DMS53 treated with DMSO at 0.1 percent for 48 hours (cell line): ENCODE results near the gene TWSG1.
"Not testable (repeated sequence)": the region's sequence is repeated elsewhere in the genome, so short reads cannot be mapped to it uniquely, and the experiment has no call there.

Source experiments
- DNase-seq: peaks from one replicate; lab custom pipeline; 2025; ENCODE audit not compliant: unreplicated experiment; lab: John Stamatoyannopoulos, UW

Gene TWSG1

DNA sequence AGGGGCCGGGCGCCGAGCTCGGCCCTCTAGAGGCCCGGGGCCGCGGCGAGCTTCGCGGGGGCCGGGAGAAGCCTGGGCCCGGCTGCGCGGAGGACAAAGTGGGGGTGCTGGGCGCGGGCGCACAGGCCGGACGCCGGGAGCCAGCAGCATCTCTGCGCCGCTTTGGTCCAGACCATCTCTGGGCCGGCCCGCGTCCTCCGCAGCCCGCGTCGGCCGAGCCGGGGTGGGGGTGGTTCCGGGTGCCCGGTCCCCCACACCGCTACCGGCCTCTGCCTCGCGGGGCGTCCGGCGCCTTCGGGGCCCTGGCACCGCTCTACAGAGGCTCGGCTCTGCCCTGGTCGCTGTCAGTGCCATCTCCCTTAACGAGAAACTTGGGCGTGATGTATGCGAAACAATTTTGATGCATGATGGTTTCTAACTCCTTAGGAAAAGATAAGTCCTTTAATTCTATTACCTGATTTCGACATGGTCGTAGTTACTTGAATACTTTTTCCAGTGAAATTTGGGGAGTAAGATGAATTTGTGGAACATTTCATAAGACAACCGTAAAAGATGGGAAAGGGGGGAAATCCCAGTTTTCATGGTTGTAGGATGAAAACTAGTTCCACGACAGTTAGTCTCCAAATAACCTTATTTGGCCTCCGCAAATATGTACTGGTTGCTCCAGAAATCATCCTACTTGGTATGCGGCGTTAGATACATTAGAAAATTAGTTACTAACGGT, 562 bp downstream of the TWSG1 start:
- peak; percentile 66 for DNase-seq

- DNase-seq, result no peak
These were observed 1.1 kb downstream of the TWSG1 start for GRCh38 chr18:9335697-9336045.

- DNase-seq, result no peak
These were observed 2.3 kb downstream of the TWSG1 start for GRCh38 chr18:9336827-9337226.

GRCh38 chr18:9337873-9338272, 3.3 kb downstream of the TWSG1 start:
- DNase-seq, result peak; percentile 31

- DNase-seq, result no peak
These were observed 5.9 kb downstream of the TWSG1 start for GRCh38 chr18:9340472-9340871.

- DNase-seq, result no peak
These were observed 9.0 kb downstream of the TWSG1 start for GRCh38 chr18:9343577-9343976.

DNA sequence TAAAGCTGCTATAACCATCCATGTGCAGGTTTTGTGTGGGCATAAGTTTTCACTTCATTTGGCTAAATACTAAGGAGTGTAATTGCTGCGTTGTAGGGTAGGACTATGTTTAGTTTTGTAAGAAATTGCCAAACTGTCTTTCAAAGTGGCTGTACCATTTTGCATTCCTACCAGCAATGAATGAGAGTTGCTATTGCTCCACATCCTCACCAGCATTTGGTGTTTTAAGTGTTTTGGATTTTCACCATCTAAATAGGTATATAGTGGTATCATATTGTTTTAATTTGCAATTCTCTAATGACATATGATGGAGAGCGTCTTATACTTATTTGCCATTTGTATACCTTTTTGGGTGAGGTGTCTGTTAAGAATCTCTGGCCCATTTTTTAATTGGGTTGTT, 12.2 kb downstream of the TWSG1 start:
- DNase-seq, result no peak

DNA sequence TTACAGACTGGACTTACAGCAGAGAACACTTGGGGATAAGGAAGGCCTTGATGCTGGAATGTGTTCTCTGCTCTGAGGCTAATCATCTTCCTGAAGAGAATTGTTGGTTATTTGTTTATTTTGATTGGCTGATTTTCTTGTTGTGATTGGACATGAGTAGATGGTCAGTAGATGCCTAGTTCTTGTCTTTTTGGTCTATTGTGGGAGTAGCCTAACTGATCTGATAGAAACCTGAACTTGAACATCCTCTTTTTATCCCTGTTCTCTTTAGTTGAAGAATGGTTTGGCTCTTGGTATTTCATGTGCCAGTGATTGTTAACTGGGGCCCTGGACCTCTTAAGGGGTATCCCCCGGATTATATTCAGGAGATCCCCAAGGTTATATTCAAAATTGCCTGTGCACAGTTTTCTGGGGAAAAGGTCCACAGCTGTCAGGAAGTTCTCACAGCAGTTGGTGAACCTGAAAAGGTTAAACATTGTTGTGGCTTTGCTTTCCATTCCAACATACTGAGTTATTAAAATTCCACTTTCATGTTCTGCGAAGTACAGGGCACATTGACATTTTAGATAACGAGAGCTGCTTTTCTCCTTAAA, 13.6 kb downstream of the TWSG1 start:
- DNase-seq, result no peak

DNA sequence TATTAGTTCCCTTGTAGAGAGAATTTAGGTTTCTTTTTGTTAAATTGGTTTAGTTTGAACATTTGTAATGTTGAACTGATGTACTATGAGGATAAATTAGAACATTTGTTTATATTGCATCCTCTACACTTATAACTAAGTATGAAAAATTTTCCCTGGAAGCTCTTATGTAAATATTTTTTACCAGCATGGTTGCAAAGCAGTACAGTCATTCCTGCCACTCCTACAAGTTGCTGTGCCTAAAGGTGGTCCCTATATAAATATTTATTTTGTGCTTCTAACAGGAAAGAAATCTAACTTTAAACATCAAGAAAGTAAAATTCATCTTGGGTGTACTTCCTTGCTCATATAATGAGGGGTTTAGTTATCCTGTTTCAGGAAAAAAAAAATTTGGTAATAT, 14.2 kb downstream of the TWSG1 start:
- no peak for DNase-seq

- DNase-seq, result no peak
These were observed 19.0 kb downstream of the TWSG1 start for GRCh38 chr18:9353596-9353995.

DNA sequence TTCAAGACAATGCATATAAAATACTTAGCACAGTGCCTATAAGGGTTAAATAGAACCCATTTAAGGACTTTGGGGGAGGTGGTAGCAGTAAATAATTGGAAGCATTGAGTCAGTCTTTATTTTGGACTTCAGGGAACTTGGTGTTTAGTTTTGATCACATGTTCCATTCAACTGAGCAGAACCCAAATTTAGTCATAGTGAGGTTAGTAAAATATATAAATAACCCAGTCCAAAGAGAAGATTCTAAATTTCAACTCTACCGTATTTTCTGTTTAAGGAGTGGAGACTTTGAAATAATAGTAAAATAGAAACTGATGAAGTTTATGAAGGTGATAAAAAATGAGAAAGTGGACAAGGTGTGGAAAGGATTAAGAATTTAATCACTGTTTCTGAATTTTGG, 19.7 kb downstream of the TWSG1 start:
- DNase-seq, result no peak

DNA sequence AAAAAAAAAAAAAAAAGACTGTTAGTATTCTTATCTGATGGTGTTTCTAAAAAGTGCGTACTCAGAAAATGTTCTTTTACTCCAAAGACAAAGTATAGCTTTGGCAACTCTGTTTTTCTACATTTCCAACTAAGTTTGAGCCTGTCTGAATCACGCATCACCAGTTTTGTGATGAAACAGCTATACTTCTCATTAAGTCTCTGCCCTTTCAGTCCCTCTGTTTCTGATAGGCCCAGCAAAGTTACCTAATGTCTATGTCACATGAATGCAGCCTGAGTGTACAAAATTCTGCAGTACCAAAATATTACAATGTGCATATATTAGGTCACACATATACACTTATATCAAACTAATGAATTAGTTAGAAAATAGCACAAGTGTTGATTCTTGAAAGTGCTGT, 22.4 kb downstream of the TWSG1 start:
- DNase-seq, result no peak

GRCh38 chr18:9359796-9360195, 25.2 kb downstream of the TWSG1 start:
- no peak for DNase-seq

GRCh38 chr18:9361191-9361590, 26.6 kb downstream of the TWSG1 start:
- no peak for DNase-seq

DNA sequence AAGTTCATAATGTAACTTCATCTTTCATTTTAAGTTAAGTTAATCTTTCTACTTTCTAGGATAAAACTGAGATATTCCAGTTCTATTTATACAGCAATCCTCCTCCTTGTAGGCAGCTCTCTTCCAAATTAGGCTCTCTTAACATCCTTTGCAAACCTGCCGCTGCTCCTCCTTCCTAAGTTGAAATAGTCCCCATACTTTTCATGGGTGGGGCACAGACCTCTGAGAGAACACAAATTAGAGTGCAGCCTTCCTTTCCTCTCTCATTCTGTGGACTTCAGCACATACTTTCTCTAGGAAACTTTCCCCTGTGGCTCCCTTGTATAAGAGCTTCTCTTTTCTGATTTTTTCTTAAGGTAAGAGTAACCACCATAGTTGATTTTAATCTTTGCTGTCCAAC, 28.3 kb downstream of the TWSG1 start:
- no peak for DNase-seq

- DNase-seq, result no peak
These were observed 29.7 kb downstream of the TWSG1 start for GRCh38 chr18:9364242-9364641.

GRCh38 chr18:9365406-9365805, 30.8 kb downstream of the TWSG1 start:
- DNase-seq, result no peak

DNA sequence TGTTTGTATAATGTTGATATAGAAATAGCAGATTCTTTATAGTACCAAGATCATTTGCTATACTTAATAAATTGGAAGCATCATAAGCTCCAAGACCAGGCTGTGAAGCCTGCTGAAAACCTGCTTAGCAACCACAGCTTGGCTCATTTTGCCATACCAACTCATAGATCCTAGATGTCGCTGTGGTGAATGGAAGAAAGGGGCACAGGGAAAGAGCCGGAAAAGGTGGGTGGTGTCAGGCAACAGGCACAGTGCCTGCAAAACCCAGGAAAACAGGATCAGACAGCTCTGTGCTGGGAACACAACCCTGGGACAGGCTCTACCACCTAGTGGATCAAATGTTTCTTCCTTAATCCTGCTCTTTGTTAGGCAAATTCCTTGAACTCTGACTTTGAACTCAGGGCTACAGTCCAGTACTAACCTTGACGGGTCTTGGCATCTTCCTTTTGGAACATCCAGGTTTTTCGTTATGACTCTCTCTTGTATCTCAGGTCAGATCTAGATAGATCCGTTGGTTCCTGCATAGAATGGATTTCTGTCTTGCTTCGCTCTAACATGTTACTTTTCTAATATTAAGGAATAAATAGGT, 31.6 kb downstream of the TWSG1 start:
- no peak for DNase-seq

- DNase-seq, result not testable (repeated sequence)
These were observed 38.7 kb downstream of the TWSG1 start for GRCh38 chr18:9373254-9373653.

DNA sequence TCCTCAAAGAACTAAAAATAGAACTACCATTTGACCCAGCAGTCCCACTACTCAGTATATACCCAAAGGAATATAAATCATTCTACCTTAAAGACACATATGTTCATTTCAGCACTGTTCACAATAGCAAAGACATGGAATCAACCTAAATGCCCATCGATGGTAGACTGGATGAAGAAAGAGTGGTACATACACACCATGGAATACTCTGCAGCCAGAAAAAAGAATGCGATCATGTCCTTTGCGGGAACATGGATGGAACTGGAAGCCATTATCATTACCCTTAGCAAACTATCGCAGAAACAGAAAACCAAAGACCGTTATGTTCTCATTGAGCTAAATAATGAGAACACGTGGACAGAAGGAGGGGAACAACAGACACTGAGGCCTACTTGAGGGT, 44.5 kb downstream of the TWSG1 start:
- DNase-seq, result no peak

GRCh38 chr18:9380101-9380500, 45.5 kb downstream of the TWSG1 start:
- DNase-seq, result no peak

DNA sequence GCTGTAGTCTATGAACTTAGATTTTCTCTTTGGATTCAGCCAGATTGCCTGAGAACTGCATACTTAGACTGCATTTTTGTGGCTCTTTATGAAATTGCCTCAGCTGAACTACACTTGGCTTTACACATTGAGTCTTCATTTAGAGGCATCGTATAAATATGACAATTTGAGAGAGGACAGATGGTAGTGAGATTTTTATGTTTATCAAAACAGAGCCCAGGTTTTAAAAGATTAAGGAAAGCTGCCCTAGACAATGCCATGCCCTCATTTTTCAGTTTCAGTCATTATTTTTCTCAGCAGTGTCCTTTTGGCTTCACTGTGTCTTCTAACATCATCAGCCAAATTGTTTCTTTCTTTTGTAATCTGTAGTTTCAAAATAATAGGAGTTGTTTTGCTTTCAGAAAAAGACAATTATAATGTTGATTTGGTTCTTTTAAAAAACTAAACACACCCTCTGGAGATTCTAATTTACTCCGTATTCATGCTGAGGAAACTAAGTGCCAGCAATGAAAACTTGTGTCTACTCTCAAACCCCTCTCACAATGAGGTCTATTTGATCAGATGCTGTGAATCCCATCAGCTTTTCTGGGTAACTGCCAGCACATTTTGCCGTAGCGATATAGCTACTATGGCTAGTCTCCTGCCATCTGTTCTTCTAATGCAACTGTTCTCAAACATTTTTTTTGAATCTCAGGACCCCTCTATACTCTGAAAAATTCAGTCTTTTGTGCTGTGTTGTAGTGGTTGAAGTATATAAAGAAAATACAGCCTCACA, 46.2 kb downstream of the TWSG1 start:
- peak; percentile 20 for DNase-seq
